K562 (cell line): ENCODE results near the gene RBBP8. TPM values are rescaled to one million over a fixed set of nuclear protein-coding genes. Genes with fewer than 3 reads are reported as not detected.

Experiments used
- ATAC-seq: fragments of 200-7000 bp; cut with Tn5 transposase; 3 replicates; pipeline ENCODE4 v1.9.1; 2020; ENCODE audit warnings: moderate library complexity
- BruUV-seq: library from RNA; stranded (reverse); fragments of 400-500 nt; replicated peaks from 2 replicates; lab custom pipeline; 2021; lab: Mats Ljungman, UMichigan
- CTCF ChIA-PET: fragments of 300-600 bp; formaldehyde crosslinking; extraction: SDS; loops from one replicate; lab custom pipeline; 2021; ENCODE audit warnings: low intra/inter-chr PET ratio; lab: Yijun Ruan, JAX
- POLR2A ChIA-PET: fragments of 300-600, 350-650 bp; sonication (Branson Sonifier 250); formaldehyde crosslinking; extraction: SDS; loops from one replicate; lab custom pipeline; 2021; ENCODE audit warnings: antibody characterized with exemption, inconsistent platforms; lab: Yijun Ruan, JAX
- DNase-seq, 4 experiments: peaks; one replicate each; pipeline versions ENCODE4 v3.0.0 to v3.0.0-alpha.2; 2011 to 2018; ENCODE audit warnings: low spot score in 3 of 4, mixed read lengths in 3 of 4; ENCODE audit errors: extremely low read depth in 1 of 4
- FAIRE-seq: peaks from 2 replicates; lab custom pipeline; 2011; peaks lifted over from hg19 to GRCh38; lab: Jason Lieb, UNC
- H2AFZ ChIP-seq: 2 replicates; pipeline ENCODE4 v1.6.0; 2011; ENCODE audit warnings: low read depth, low read length, control low read depth, inconsistent platforms
- H3K27ac ChIP-seq: fragments of 200-600 bp; 3 replicates; pipeline ENCODE4 v1.8.0; 2011; ENCODE audit warnings: low read depth, mild to moderate bottlenecking, control low read depth, inconsistent platforms, low read length, moderate library complexity, mixed read lengths; ENCODE audit errors: extremely low read depth
- H3K27me3 ChIP-seq, 2 experiments: fragments of 300-600 bp in 1 of 2; 2 replicates in 1 of 2; 3 replicates in 1 of 2; pipeline versions ENCODE4 v1.6.0 to v1.8.0; 2011; ENCODE audit warnings: inconsistent platforms in 2 of 2, low read length in 2 of 2, mild to moderate bottlenecking in 1 of 2, mixed read lengths in 1 of 2, moderate library complexity in 1 of 2; ENCODE audit not compliant: control insufficient read depth in 2 of 2, insufficient read depth in 2 of 2
- H3K36me3 ChIP-seq: fragments of 300-600 bp; 3 replicates; pipeline ENCODE4 v1.8.0; 2011; ENCODE audit warnings: mild to moderate bottlenecking, low read length, inconsistent platforms; ENCODE audit not compliant: control insufficient read depth, insufficient read depth
- H3K4me1 ChIP-seq, 2 experiments: fragments of 200-600 bp in 1 of 2; replicated peaks in 1 of 2; 2 replicates in 1 of 2; 3 replicates in 1 of 2; pipeline versions ENCODE4 v1.5.1 to v1.8.0; 2011; ENCODE audit warnings: inconsistent platforms in 2 of 2, low read length in 2 of 2, mild to moderate bottlenecking in 1 of 2, mixed read lengths in 1 of 2, moderate library complexity in 1 of 2; ENCODE audit not compliant: control insufficient read depth in 2 of 2, insufficient read depth in 2 of 2
- H3K4me2 ChIP-seq: 2 replicates; pipeline ENCODE4 v1.6.1; 2011; ENCODE audit warnings: low read length, control low read depth, inconsistent platforms, mixed read lengths; ENCODE audit not compliant: insufficient read depth
- H3K4me3 ChIP-seq: fragments of 200-600 bp; sonication (generic), shearing (Covaris generic); 2 replicates; pipeline ENCODE4 v1.5.1; 2016; ENCODE audit warnings: control low read depth, inconsistent platforms
- H3K79me2 ChIP-seq: fragments of 200-600 bp; 3 replicates; pipeline ENCODE4 v1.8.0; 2011; ENCODE audit warnings: low read length, inconsistent platforms; ENCODE audit not compliant: control insufficient read depth, insufficient read depth
- H3K9ac ChIP-seq, 2 experiments: 2 replicates each; pipeline versions ENCODE4 v1.6.0 to v1.6.1; 2011; ENCODE audit warnings: low read depth in 2 of 2, low read length in 2 of 2, control low read depth in 1 of 2, inconsistent platforms in 1 of 2, mild to moderate bottlenecking in 1 of 2, mixed read lengths in 1 of 2; ENCODE audit not compliant: insufficient read depth in 1 of 2
- H3K9me1 ChIP-seq: one replicate; pipeline ENCODE4 v1.6.0; 2011; ENCODE audit warnings: inconsistent platforms, mild to moderate bottlenecking, low read length, moderate library complexity; ENCODE audit not compliant: control insufficient read depth, insufficient read depth
- H3K9me3 ChIP-seq: replicated peaks from 2 replicates; pipeline ENCODE4 v1.5.1; 2011; ENCODE audit warnings: low read depth, low read length, inconsistent platforms; ENCODE audit not compliant: control insufficient read depth, insufficient read depth
- H4K20me1 ChIP-seq: replicated peaks from 2 replicates; pipeline ENCODE4 v1.6.1; 2011; ENCODE audit warnings: low read length, inconsistent platforms, mixed read lengths; ENCODE audit not compliant: control insufficient read depth, insufficient read depth
- ADNP ChIP-seq: fragments of 200-800 bp; sonication (Bioruptor generic); IDR thresholded peaks from 2 replicates; pipeline ENCODE4 v1.6.1; 2016; ENCODE audit warnings: missing genetic modification characterization, missing compliant biosample characterization
- RB1 ChIP-seq: fragments of 450-650 bp; IDR thresholded peaks from 2 replicates; pipeline ENCODE4 v1.6.1; 2017; ENCODE audit warnings: low read depth, mild to moderate bottlenecking
- WHSC1 ChIP-seq: IDR thresholded peaks from one replicate; pipeline ENCODE4 v1.6.1; 2012; ENCODE audit warnings: low read length, control low read depth, inconsistent platforms
- WGBS: fragments of 100-300 bp; shearing (Covaris generic); methylation state at CpG from one replicate; pipeline ENCODE4 v1.1.6; 2016; ENCODE audit warnings: low coverage, mixed read lengths; ENCODE audit not compliant: insufficient coverage; ENCODE audit errors: missing lambda C conversion rate; 5-methylcytosine and 5-hydroxymethylcytosine counted together
- in situ Hi-C: fragments of 300-500 bp; cut with MboI; formaldehyde crosslinking; loops from 4 replicates; pipeline ENCODE4 v1.15.0; 2018; ENCODE audit warnings: inconsistent platforms, mixed read lengths
- intact Hi-C: fragments of 100-400 bp; cut with micrococcal nuclease; formaldehyde crosslinking; loops from 2 replicates; pipeline ENCODE4 v1.14.2; 2022
- polyA plus RNA-seq, 8 experiments: library from polyadenylated mRNA; depleted of rRNA in 4 of 8; stranded (reverse) in 5 of 8; unstranded in 3 of 8; fragments of >200 nt; fragmentation: Nextera tagmentation in 2 of 8; fragmentation: Illumina TruSeq in 1 of 8; extraction: Ambion mirVana in 2 of 8; extraction: Trizol in 1 of 8; gene quantifications; 2 replicates each; pipeline versions ENCODE4 v1.2.1 to v1.2.3, GENCODE V29; 2011 to 2014; ENCODE audit warnings: inconsistent platforms in 1 of 8, missing spikeins in 1 of 8
- total RNA-seq, 7 experiments: library from RNA; depleted of rRNA in 6 of 7; stranded (reverse); fragments of >200 nt in 6 of 7; fragmentation: Illumina TruSeq in 2 of 7; extraction: Trizol in 2 of 7; gene quantifications; 2 replicates each; pipeline versions ENCODE4 v1.2.1 to v1.2.3, GENCODE V29; 2011 to 2021; ENCODE audit warnings: low replicate concordance in 1 of 7
- TF ChIP-seq, protein P1 (sequence below): sonication (generic); formaldehyde crosslinking; IDR thresholded peaks from 2 replicates; pipeline ENCODE4 v1.8.1; 2022; ENCODE audit warnings: missing genetic modification reagents

RBBP8 gene
- total and polyA plus RNA-seq, 9 of the 15 experiments (the other 6 are each of a cell fraction or from before 2014, with no cell fraction given): 28.4 to 63.1 (median 48.9) TPM

DNA sequence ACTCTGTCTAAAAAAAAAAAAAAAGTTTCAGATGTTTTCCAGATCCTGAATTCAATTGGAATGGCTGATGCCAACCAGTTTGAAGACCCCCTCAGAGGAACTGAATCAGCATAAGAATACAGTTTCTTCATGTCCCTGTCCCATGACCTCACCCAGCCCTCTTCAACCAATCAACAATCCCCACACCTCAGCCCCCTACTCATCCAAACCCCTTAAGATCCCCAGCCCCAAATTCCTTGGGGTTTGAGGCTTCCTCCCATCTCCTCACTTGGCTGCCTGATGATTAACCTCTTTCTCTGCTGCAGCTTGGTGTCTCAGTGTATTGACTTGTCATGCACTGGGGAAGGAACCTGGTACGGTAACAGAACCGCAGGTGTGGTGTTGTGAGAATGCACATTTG lies 104.5 kb downstream of the RBBP8 start:
- H3K27ac ChIP-seq: no peak overlapping the region
- ATAC-seq (no peak), DNase-seq (no peak), FAIRE-seq (no peak)
- peaks cover 0 to 8% of the 10 kb centered on the region in 2 experiments; a peak in 3 of 5 replicates for H3K27me3 ChIP-seq
- no peaks in the 10 kb centered on the region for H3K79me2 ChIP-seq
- POLR2A ChIA-PET: no interaction called here
- in situ Hi-C loops (no loop called here), intact Hi-C loops (loop anchor here (10.0 kb wide), 1 partner anchor 367 kb away; no protein-coding TSS in a partner anchor)
- H3K4me2 ChIP-seq: no peak overlapping the region
- no peak for TF ChIP-seq ADNP (tag)
- no peak for TF ChIP-seq RB1
- TF ChIP-seq, protein P1, sequence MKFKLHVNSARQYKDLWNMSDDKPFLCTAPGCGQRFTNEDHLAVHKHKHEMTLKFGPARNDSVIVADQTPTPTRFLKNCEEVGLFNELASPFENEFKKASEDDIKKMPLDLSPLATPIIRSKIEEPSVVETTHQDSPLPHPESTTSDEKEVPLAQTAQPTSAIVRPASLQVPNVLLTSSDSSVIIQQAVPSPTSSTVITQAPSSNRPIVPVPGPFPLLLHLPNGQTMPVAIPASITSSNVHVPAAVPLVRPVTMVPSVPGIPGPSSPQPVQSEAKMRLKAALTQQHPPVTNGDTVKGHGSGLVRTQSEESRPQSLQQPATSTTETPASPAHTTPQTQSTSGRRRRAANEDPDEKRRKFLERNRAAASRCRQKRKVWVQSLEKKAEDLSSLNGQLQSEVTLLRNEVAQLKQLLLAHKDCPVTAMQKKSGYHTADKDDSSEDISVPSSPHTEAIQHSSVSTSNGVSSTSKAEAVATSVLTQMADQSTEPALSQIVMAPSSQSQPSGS (CRISPR knock-in tag): no peak
- H2AFZ ChIP-seq: no peak overlapping the region
- no peaks in the 10 kb centered on the region for H3K36me3 ChIP-seq
- no peaks in the 10 kb centered on the region for H3K9me3 ChIP-seq
- H3K9me1 ChIP-seq: no peaks in the 10 kb centered on the region
- H3K9ac ChIP-seq: no peak overlapping the region
- CTCF ChIA-PET: no interaction called here
- no peaks in the 10 kb centered on the region for H4K20me1 ChIP-seq
- WGBS: 8% methylated on average over 2 of the region's 2 CpGs
- no peak overlapping the region for H3K4me3 ChIP-seq
- no TSS peak for BruUV-seq
- peaks cover 0 to 4% of the 10 kb centered on the region in 2 experiments; a peak in 2 of 5 replicates for H3K4me1 ChIP-seq

DNA sequence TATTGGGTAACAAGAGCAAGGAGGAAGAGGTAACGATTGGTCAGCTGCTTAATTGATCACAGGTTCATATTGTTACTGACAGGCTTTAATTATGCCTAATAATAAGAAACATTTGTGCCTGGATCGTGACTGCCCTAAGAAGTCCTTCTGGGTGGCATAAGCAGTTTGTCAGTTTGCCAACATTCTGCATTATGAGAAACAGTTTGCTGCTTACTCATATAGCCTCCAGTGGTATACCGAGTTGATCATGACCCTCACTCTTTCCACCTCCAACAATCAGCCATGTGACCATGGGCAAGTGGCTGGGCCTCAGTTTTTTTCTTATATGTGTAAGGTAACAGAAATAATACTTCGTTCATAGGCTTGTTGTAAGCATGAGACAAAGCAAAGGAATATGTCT lies 105.6 kb downstream of the RBBP8 start:
- Histone ChIP-seq H3K9me1 (no peaks in the 10 kb centered on the region), H3K4me3 (no peak overlapping the region), H3K4me1 (peaks cover 0 to 4% of the 10 kb centered on the region in 2 experiments; a peak in 2 of 5 replicates), H3K27ac (no peak overlapping the region), H4K20me1 (no peaks in the 10 kb centered on the region), H3K9me3 (no peaks in the 10 kb centered on the region), H3K27me3 (peaks cover 4 to 8% of the 10 kb centered on the region in 2 experiments; a peak in 4 of 5 replicates), H3K79me2 (no peaks in the 10 kb centered on the region), H3K9ac (no peak overlapping the region), H3K4me2 (no peak overlapping the region), H2AFZ (no peak overlapping the region), H3K36me3 (no peaks in the 10 kb centered on the region)
- no peak for TF ChIP-seq WHSC1
- no peak for FAIRE-seq
- DNase-seq: no peak
- in situ Hi-C loops (no loop called here), intact Hi-C loops (loop anchor here (10.0 kb wide), 1 partner anchor 366 kb away; no protein-coding TSS in a partner anchor)
- CTCF ChIA-PET: no interaction called here
- BruUV-seq: no TSS peak
- POLR2A ChIA-PET: no interaction called here
- no peak for ATAC-seq
- 3% methylated on average over 4 of the region's 4 CpGs for WGBS
